ENCODE data around the gene CCDC77. TPM values are rescaled to one million over a fixed set of nuclear protein-coding genes. Genes with fewer than 3 reads are reported as not detected.

The CCDC77 gene
- total RNA-seq, 1 experiment from 2014 or later: 16.8 TPM

DNA sequence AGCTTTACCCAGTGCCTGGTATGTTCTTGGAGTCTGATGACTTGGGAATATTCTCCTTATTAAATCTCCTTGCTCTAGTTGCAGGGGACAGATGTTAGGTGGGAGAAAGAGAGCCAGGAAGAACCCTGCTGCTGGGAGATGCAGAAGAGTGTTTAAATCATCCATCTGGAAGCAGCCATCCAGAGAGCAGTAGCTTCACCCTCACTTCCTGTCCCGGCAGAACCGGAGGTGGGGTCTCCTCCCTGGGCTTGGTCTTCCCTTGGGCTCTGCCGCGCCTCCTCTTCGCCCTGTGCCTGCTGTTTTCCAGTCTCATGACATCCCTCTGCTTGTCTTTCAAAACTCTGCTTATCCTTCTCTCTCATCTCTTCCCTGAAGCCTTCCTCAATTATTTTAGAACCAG lies 73.8 kb downstream of the CCDC77 start:
- Mint-ChIP-seq H3K27me3 (ENCODE audit: unreplicated experiment) (peaks cover 13% of the 10 kb centered on the region), H3K9me3 (ENCODE audit: low read depth, unreplicated experiment) (no peaks in the 10 kb centered on the region), H3K36me3 (ENCODE audit: insufficient read depth, unreplicated experiment) (no peaks in the 10 kb centered on the region), H3K4me3 (ENCODE audit: low read depth, unreplicated experiment) (no peak overlapping the region), H3K27ac (ENCODE audit: unreplicated experiment) (no peak overlapping the region), H3K4me1 (ENCODE audit: low read depth, unreplicated experiment) (peaks cover 9% of the 10 kb centered on the region)
- TF ChIP-seq, protein P1, sequence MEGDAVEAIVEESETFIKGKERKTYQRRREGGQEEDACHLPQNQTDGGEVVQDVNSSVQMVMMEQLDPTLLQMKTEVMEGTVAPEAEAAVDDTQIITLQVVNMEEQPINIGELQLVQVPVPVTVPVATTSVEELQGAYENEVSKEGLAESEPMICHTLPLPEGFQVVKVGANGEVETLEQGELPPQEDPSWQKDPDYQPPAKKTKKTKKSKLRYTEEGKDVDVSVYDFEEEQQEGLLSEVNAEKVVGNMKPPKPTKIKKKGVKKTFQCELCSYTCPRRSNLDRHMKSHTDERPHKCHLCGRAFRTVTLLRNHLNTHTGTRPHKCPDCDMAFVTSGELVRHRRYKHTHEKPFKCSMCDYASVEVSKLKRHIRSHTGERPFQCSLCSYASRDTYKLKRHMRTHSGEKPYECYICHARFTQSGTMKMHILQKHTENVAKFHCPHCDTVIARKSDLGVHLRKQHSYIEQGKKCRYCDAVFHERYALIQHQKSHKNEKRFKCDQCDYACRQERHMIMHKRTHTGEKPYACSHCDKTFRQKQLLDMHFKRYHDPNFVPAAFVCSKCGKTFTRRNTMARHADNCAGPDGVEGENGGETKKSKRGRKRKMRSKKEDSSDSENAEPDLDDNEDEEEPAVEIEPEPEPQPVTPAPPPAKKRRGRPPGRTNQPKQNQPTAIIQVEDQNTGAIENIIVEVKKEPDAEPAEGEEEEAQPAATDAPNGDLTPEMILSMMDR (IDR thresholded peaks at IDR 0.05; ENCODE audit: unreplicated experiment): no peak
- intact Hi-C loops (cut with micrococcal nuclease; ENCODE audit: unreplicated experiment): no loop called here
- CTCF ChIA-PET: no interaction called here
- DNase-seq: no peak
- BruUV-seq (replicated peaks): no TSS peak

DNA sequence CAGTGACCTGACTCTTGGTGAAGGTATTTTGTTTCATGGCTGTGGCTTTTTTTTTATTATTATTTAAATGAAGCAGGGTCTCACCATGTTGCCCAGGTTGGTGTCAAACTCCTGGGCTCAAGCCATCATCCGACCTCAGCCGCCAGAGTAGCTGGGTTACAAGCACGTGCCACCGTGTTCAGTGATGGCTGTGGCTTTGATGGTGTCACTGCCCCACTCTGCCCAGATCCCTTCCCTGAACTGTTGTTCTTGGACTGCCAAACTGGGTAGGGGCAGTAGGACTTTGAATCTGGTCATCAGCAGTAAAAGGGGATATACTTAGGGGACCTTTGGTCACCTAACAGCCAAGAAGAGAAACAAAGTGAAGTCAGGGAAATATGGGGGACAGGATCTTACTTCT lies 77.7 kb downstream of the CCDC77 start:
- H3K27me3 Mint-ChIP-seq (ENCODE audit: unreplicated experiment): peaks cover 37% of the 10 kb centered on the region
- intact Hi-C loops (cut with micrococcal nuclease; ENCODE audit: unreplicated experiment): no loop called here
- CTCF ChIA-PET: interaction anchor here (1.5 kb wide), 1 partner anchor 59 kb away, joined by 4 read pairs; no protein-coding TSS in a partner anchor
- H3K36me3 Mint-ChIP-seq (ENCODE audit: insufficient read depth, unreplicated experiment): no peaks in the 10 kb centered on the region
- TF ChIP-seq, protein P1 (IDR thresholded peaks at IDR 0.05; ENCODE audit: unreplicated experiment): no peak
- peak overlapping the region; percentile 65 for H3K27ac Mint-ChIP-seq (ENCODE audit: unreplicated experiment)
- no peak overlapping the region for H3K4me3 Mint-ChIP-seq (ENCODE audit: low read depth, unreplicated experiment)
- peaks cover 1% of the 10 kb centered on the region for H3K4me1 Mint-ChIP-seq (ENCODE audit: low read depth, unreplicated experiment)
- H3K9me3 Mint-ChIP-seq (ENCODE audit: low read depth, unreplicated experiment): no peaks in the 10 kb centered on the region
- no TSS peak for BruUV-seq (replicated peaks)
- DNase-seq: no peak

DNA sequence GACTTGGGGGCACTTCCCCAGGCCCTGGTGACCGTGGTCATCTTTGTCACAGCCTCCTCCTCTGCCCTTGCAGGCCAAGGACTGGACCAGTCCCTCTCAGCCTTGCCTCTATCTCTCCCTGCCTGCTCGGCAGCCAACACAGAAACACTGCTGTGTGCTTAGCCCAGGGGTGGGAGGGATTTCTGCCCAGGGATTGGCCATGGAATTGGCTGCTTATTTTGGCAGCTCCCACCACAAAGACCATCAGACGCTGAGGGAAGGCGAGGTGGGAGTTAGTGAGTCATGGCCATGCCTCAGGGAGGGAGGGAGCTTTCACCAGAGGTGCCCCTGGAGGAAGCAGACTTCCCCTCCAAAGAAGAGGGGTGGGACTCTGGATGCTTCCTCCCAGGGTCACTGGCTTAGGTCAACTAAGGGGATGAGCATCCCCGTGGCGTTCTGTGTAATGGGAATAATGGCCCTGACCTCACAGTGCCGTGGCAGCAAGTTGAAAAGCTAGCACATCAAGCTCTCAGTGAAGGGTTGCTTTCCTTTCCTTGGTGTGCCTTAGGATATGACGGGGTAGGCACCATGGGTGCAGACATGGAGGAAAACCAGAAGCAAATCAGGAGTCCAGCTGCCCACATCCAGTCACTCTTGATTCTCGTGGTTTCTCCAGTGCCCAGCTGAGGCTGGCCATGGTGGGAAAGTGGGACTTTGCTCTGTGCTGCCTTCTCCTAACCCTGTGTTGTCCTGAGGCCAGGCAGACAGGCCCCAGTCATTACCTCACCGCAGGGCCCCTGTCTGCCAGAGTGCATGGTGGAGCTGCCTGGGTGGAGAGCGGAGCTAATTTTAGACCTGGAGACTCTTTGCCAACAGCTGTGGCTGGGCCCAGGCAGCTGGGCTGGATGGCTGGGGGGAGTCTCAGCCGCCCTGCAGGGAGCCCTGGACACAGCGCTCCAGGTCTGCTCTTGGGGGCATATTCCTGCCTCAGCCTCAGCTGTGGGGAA lies 79.7 kb downstream of the CCDC77 start:
- no peak for DNase-seq
- peaks cover 8% of the 10 kb centered on the region for H3K4me1 Mint-ChIP-seq (ENCODE audit: low read depth, unreplicated experiment)
- intact Hi-C loops (cut with micrococcal nuclease; ENCODE audit: unreplicated experiment): no loop called here
- no peaks in the 10 kb centered on the region for H3K9me3 Mint-ChIP-seq (ENCODE audit: low read depth, unreplicated experiment)
- no TSS peak for BruUV-seq (replicated peaks)
- H3K27me3 Mint-ChIP-seq (ENCODE audit: unreplicated experiment): peaks cover 46% of the 10 kb centered on the region
- H3K36me3 Mint-ChIP-seq (ENCODE audit: insufficient read depth, unreplicated experiment): no peaks in the 10 kb centered on the region
- no peak overlapping the region for H3K4me3 Mint-ChIP-seq (ENCODE audit: low read depth, unreplicated experiment)
- H3K27ac Mint-ChIP-seq (ENCODE audit: unreplicated experiment): no peak overlapping the region
- TF ChIP-seq, protein P1 (IDR thresholded peaks at IDR 0.05; ENCODE audit: unreplicated experiment): no peak
- CTCF ChIA-PET: interaction anchor here (0.5 to 0.7 kb wide), 3 partner anchors 12 to 43 kb away, joined by 3 to 5 read pairs (median 4); no protein-coding TSS in a partner anchor

DNA sequence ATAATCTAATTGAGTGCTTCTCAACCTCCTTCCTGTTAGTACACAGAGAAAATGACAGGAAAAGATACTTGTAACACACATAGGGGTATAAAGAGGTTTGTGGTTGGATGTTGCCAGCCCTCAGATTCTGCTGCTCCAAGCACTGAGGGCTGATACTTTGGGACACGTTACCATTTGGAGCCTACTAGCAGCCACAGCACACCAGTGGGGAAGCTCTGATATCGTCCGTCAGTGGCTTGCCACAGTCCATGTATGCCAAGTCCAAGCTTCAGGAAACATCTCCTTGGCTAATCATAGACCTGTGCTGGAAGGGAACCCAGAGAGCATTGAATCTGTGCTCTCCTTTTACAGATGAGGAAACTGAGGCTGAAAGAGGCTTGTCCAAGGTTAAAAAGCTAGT lies 80.6 kb downstream of the CCDC77 start:
- no peak for DNase-seq
- TF ChIP-seq, protein P1 (IDR thresholded peaks at IDR 0.05; ENCODE audit: unreplicated experiment): no peak
- H3K27me3 Mint-ChIP-seq (ENCODE audit: unreplicated experiment): peaks cover 46% of the 10 kb centered on the region
- peaks cover 11% of the 10 kb centered on the region for H3K4me1 Mint-ChIP-seq (ENCODE audit: low read depth, unreplicated experiment)
- CTCF ChIA-PET: no interaction called here
- no peaks in the 10 kb centered on the region for H3K36me3 Mint-ChIP-seq (ENCODE audit: insufficient read depth, unreplicated experiment)
- no peaks in the 10 kb centered on the region for H3K9me3 Mint-ChIP-seq (ENCODE audit: low read depth, unreplicated experiment)
- H3K27ac Mint-ChIP-seq (ENCODE audit: unreplicated experiment): no peak overlapping the region
- no peak overlapping the region for H3K4me3 Mint-ChIP-seq (ENCODE audit: low read depth, unreplicated experiment)
- no TSS peak for BruUV-seq (replicated peaks)
- intact Hi-C loops (cut with micrococcal nuclease; ENCODE audit: unreplicated experiment): no loop called here

All from Calu3 (cell line).